Inferior parietal cortex (tissue), 1 donor: ENCODE data around the gene TAF1A.

Source experiments
- DNase-seq: peaks from one replicate; pipeline ENCODE4 v3.0.0-alpha.2; 2016; ENCODE audit errors: extremely low spot score

Gene TAF1A

DNA sequence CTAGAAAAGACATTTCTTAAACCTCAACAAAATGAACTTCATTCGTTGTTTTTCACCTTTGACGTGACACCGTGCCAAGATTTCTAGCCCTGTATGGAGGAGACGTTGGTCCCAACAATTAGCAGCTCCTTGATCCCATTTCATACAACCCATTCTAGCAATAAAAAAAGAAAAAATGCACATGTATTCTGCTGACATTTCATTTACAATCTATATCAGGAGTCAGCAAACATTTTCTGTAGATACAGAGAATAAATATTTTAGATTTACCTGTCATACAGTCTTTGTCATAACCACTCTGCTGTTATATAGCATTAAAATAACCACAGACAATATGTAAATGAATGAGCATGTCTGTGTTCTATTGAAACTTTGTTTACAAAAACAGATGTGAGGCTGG is 7.0 kb upstream of the TAF1A start:
- no peak for DNase-seq

DNA sequence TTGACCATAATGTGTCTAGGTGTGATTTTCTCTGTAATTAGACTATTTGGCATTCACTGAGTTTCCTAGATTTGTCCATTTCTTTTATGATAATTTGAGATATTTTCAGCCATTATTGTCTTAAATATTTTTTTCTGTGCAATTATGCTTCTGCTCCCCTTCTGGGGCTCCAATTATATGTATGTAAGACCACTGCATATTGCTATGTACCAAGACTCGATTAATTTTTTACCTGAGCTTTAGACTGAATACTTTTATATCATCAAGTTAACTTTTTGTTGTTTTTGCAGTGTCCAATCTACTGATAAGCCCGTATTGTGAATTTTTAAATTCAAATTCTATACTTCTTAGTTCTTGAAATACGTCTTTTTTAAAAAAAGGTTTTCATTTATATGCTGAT is 5.1 kb upstream of the TAF1A start:
- DNase-seq, result no peak

DNA sequence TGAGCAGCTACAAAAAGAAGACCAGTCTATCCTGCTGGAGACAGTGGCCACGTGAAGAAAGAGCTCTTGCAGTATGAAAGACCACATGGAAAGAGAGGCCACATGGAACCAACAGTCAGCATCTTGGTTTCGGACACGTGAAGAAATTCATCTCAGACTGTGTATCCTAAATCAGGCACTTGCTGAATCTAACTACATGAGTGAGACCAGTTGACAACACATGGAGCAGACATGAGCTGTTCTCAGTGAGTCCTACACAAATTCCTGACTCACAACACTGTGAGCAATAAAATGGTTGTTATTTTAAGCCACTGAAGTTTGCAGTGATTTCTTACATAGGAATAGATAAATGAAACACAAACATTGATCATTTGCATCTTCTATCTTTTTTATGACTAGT is 2.4 kb upstream of the TAF1A start:
- peak; percentile 22 for DNase-seq

DNA sequence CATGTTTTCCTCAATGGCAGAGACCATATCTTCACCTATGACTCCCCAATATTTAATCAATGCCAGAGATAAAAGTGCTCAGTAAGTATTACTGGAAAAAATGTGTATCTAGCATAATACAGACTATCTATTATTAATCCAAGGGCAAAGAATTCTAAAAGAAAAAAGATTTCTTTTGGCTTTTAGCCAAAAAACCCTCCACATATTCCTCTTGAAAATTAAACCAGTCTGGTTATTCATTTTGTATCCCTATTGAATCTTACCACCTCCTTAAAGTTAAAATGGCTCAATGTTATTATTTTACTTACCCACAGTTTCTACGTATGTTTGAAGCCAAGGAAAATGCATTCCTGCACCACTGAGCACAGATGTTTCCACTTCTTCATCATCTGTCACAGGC is 1.6 kb downstream of the TAF1A start:
- DNase-seq, result no peak

DNA sequence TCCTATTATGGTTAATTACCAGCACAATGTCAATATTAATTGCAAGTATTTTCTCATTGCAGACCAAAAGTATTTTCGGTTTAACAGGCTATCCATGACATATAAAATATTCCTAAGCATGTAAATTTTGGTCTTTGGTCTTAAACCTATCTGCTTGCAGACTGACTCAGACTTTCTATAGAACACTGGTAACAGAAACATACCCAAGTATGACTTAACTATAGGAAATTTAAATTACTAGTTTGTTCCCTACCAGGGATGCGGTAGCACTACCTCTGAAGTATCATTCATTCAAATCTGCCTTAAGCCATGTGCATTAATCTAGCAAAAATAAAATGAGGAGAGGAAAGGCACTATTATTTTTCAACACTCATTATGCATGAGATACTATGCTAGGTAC is 2.9 kb downstream of the TAF1A start:
- no peak for DNase-seq

DNA sequence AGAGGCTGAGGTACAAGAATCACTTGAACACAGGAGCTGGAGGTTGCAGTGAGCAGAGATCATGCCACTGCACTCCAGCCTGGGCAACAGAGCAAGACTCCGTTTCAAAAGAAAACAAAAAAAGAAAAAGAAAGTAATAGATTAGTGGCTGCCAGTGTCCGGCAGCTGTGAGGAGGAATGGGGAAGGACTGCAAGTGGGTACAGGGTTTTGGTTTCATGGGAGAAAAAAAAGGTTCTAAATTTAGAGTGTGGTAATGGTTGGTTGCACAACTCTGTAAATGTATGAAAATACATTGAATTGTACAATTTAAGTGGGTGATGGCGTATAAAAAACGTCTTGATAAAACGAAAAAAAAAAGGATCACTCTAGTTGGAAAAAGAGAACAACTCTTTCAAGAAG is 6.7 kb downstream of the TAF1A start:
- DNase-seq, result no peak

DNA sequence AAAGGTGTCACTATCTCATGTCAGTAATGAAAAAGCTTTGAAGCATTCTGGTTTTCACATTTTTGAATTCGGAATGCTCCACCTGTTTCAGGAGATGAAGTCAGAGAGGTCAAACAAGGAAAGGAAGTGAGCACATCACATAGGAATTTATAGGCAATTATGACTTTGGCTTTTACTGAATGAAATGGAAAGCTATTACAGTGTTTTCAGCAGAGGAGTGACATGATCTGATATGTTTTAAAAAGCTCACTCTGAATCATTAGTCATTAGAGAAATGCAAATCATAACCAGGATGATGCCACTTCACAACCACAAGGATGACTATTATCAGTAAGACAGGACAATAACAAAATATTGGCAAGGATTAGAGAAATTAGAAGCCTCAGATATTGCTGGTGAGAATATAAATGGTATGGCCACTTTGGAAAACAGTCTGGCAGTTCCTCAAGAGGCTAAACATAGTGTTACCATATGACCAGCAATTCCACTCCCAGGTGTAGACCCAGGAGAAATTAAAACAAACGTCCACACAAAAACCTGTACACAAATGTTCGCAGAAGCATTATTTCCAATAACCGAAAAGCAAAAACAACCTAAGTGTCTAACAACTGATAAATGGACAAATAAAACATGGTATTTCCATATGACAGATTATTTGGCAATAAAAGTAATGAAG is 7.5 kb downstream of the TAF1A start:
- DNase-seq, result no peak

DNA sequence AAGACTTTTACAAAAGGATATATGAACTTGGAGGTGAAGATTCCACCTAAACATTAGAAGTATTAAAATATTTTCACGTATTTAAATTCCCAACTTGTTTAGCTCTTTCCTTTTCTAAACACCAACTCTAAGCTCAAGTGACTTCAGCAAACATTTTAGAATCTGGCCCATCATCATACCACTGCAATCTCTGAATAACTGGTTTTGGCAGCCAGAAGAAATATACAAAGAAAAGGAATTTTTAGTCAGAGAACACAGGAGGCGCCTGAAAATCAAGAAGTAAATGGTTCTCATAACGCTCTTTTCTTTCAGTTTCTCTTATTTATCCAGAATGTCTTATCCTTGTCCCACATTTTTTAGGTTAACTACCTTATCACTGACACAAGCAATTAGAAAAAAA is 10.4 kb downstream of the TAF1A start:
- DNase-seq, result no peak

DNA sequence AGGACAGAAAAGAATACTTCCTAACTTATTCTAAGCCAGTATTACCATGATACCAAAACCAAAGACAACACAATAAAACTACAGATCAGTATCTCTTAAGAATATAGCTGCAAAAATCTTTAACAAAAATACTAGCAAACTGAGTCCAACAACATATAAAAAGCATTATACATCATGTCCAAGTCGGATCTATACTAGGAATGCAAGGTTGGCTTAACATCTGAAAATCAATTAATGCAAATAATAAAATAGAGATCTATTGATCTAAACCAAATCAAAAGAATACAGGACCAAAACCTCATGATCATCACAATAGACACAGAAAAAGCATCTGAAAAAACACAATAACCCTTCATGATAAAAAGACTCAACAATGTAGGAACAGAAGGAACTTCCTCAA is 18.9 kb downstream of the TAF1A start:
- no peak for DNase-seq

DNA sequence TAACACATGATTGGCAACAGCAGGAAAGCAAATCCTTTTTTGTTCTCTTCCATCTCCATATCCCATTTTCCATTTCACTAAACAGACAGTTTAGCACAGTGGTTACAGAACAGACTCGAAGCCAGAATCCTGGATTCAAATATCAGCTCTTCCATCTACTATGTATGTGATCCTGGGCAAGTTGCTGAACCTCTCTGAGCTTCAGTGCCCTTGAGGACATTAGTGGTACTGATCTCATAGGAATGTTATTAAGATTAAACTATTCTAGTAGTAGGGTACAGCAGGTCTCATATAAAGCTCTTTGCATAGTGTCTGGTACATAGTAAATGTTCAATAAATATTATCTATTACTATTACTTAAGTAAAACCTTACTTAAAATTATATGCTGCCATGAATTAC is 28.1 kb downstream of the TAF1A start:
- DNase-seq, result no peak

DNA sequence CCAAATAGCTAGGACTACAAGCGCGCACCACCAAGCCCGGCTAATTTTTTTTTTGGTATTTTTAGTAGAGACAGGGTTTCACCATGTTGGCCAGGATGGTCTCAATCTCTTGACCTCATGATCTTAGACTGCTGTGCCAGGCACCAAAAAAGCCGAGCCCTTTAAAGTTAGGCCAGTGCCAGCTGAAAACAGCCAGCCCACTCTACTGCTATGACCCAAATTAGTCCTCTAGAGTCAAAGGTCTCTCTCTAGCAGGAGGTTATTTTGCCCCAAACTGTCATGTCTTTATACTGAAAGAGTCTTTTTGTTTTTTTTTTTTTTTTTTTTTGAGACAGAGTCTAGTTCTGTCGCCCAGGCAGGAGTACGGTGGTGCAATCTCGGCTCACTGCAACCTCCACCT is 32.2 kb downstream of the TAF1A start:
- DNase-seq, result no peak

DNA sequence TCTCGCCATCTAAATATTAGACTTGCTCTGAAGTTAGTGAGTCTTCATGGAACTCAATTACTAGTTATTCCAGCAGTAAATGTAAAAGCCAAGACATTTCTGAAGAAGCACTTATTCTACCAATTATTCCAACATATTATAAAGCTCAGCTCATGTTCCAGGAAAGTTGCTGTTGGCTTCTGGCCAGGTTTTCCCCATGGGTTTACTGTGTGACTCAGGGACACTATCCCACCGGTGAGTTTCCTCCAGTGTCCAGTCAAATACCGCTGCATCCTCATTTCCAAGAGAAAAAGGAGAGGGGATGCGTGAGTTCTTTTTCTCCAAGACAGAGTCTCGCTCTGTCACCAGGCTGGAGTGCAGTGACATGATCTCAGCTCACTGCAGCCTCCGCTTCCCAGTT is 32.6 kb downstream of the TAF1A start:
- DNase-seq, result no peak

DNA sequence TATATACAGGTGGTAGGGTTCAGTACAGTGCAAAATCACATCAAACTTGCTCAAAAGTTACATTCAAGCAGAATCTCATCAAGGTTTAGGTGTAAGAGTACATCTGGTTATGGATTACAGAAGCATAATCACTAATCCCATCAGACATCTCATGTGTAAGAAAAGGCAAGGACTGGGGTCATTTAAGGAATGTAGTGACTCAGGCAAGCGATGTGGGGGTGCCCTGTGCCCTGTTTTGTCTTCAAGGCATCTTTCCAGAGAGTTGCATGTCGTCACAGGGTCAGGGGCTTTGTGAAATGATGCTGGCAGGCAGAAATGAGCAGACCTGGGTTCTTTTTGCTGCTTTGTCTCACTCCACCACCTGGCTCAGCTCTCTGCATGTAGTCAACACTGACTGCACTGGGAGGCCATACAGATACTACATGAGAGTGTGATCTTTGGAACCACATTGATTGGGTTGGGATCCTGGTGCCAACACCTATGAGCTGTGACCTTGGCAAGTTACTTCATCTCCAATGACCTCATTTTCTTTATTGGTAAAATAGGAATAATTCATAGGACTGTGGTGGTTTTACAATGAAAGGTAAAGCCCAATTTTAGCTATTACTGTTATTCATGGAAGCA is 33.6 kb downstream of the TAF1A start:
- no peak for DNase-seq

DNA sequence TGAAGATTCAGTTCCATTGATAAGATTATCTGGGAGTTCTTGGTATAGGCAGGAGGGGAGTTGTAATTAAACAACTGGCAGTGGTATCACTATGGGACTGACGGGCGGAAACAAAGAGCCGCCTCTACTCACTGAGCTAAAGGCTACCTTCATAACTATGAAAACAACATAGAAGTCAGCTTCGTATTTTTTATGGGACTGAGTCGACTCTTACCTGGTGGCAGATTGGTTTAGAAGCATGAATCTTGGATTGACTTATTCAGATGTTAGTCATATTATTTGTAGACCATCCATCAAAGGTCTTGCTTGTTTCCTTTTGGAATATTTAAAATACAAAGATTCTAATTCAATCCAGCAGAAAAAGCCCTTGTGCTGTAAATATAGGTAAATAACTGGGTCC is 35.6 kb downstream of the TAF1A start:
- DNase-seq, result no peak

DNA sequence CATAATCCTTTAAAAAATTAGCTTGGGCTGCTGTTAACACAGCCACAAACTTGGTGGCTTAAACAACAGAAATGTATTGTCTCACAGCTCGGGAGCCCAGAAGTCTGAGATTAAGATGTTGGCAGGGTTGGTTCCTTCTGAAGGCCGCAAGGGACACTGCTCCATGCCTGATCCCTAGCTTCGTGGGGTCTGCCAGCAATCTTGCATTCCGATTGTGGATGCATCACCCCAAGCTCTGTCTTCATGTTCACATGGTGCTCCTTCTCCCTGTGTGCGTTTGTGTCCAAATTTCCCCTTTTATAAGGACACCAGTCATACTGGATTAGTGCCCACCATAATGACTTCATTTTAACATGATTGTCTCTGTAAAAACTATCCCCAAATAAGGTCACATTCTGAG is 36.9 kb downstream of the TAF1A start:
- DNase-seq, result no peak

DNA sequence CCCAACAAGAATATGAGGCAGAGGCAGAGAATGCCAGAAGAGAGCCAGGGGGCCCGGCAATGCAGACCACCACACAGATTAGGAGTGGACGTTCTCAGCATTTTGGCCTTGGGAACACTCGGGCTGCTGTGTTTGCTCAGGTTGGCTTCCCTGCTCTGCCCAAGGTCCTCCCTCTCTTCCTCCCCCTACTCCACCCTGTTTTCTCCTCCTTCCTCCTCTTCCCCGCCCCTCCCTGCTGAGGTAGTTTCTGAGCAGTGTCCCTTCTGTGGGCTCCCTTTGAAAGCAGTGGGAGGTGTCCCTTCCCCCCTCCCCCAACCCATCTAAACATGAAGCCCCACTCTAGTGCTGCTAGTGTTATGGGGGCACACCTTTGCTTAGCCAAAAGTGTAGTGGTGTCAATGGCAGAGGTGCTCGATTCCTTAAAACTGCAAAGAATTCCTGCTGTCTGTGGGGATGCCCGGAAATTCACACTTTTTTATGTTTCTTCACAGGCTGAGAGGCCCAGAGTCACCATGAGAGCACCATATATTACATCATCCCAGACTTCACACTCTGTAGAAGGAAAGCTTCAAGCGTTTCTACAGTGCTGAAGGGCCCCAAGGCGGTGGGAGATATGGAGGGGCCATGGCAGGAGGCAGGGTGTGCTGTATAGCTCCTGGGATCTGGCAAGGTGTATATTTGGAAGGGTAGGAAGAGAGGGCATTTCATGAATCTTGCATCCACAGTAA is 41.6 kb downstream of the TAF1A start, which contains the start of gene HHIPL2:
Gene HHIPL2, minus strand, starts transcription at position 161 of the 728 bp plus-strand sequence. Its CDS starts 60 bp downstream, at position 101.
- no peak for DNase-seq

DNA sequence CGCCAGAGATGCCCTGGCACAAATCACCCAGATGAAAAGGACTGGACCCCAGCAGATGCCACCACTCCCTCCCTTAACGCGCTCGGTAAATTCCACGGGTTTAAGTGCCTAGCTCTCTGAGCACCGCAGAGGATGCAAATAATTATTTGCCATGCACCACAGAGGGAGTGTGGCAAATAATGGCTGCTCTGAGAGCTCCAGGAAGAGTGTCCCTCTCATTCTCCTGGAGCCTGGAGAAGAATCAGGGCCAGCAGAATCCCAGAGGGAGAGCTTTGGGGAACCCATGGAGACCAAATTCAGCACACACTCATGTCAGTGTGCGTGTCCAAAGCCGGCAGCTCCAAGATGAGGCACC is 42.5 kb downstream of the TAF1A start:
- no peak for DNase-seq

DNA sequence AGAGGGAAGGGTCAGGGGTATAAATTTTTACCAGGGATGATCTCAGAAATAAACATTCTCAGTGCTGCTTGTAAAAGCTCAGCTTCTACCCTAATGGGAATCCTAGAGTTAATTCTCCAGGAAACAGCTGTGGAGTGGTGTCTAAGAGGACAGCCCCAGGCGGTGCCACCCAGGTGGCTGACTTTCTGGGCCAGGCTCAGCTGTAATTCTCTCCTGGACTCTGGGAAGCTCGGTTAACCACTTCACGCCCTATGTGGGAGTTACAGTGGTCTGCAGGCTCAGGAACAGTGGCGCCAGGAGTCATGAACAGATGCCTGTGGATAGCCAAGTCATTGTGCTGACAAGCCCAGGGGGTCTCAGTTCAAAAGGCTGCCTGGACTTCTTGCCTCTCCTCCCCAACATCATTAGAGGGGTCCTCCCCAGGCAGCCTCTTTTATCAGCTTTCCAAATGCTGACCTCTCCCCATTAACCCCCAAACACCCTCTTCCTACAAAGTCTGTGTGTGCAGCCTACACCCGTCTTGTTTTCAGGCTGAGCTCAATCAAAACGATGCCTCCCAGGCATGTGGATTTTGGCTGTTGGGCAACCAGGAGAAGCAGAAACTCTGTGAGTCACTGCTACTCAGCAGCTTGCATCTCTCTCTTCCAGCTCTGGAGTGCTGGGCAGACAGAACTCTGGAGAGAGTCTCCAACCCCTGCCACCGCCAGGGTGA is 43.0 kb downstream of the TAF1A start:
- no peak for DNase-seq

DNA sequence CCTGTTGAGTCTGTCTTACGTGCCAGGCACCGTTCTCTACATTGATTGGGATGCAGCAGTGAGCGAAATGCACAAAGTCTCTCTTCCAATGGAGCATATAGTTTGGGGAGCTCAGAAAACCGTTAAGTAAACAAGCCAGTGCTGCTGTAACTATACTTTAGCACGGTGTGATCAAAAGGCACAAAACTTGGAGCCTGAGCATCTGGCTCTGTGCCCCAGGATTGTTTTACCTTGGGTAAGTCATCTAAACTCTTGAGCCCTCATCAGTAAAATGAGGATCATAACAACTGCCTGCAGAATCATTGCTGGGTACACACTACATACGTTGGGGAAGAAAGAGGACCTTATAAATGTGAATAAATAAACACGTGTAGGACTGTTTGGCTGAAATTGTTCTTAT is 43.6 kb downstream of the TAF1A start:
- DNase-seq, result no peak

DNA sequence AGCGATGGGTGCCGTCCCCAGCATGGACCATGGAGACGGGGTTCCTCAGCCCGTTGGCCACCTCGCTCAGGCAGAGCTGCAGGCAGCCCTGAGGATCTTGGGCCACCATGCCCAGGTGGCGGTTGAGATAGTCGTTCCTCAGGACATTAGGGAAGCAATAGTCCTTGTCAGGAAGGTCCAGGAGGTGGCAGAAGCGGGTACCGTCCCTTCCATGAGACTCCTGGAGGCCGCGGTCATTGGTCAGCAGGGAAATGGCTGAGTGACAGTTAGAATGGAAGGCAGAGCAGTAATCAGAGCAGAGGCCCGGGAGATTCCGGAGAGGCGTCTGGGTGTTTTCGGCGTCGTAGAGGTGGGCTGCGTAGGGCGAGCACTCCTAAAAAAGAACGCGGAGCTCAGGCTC is 45.9 kb downstream of the TAF1A start:
- no peak for DNase-seq

DNA sequence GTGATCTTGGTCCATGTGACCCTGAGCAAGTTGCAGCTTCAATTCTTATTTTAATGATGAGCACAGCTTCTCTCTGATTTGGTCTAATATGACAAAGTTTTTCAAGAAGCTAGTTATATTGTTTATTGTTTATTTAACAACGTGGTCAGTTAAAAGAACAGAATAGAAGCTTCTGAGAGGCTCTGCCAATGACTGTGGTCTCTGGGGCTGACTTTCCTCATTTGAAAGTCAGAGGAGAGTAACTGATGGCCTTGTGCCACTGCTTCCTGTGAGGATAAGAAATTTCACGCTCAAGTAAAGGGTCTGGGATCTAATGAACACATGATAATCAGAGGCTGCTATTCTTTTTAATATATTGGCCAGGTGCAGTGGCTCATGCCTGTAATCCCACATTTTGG is 49.1 kb downstream of the TAF1A start:
- DNase-seq, result no peak

DNA sequence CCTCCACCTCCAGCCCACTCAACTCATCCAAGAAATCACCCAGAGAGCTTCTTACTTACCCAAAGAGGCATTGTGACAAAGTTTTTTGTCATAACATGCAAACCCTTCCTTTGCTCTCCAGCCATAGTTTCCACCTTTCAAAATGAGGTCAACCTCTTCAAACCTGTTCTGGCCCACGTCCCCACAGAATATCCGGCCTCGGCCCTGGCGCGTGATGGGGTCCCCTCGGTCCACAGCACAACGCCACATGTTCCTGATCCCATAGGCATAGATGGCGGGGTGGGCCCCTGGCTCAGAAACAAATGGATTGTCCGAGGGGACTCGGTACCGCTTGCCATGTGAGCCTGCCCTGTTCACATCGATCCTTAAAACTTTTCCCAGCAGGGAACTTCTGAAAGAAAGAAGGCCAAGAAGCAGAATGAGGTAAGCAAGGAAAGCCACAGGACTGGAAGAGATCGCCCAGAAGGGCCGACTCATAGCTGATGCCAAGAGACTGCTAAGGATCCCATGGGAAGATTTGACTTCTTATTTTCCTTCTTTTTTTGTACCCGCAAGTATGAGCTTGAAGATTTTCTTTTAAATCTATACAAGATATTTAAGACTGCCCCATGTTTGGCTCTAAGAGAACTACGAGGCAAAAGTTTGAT is 49.7 kb downstream of the TAF1A start:
- DNase-seq, result no peak
